Mucosa of descending colon (tissue), 3 donors: ENCODE results near the gene ACCS. TPM values are rescaled to one million over a fixed set of nuclear protein-coding genes. Genes with fewer than 3 reads are reported as not detected.

Experiments
- ATAC-seq: fragments of 200-7000 bp; cut with Tn5 transposase; one replicate; pipeline ENCODE4 v1.9.1; 2020; ENCODE audit warnings: mild to moderate bottlenecking, moderate library complexity
- DNase-seq, 3 donors: peaks; one replicate each; pipeline ENCODE4 v3.0.0-alpha.2; 2020
- H3K36me3 ChIP-seq: fragments of 200-600 bp; one replicate; pipeline ENCODE4 v1.8.0; 2021; ENCODE audit warnings: low read depth, mild to moderate bottlenecking
- H3K4me1 ChIP-seq: fragments of 200-600 bp; one replicate; pipeline ENCODE4 v1.8.0; 2021; ENCODE audit warnings: low read depth, mild to moderate bottlenecking
- H3K4me3 ChIP-seq: fragments of 200-600 bp; one replicate; pipeline ENCODE4 v1.8.0; 2021; ENCODE audit warnings: mild to moderate bottlenecking
- H3K9me3 ChIP-seq: fragments of 200-600 bp; one replicate; pipeline ENCODE4 v1.8.0; 2021; ENCODE audit warnings: mild to moderate bottlenecking
- CTCF ChIP-seq: fragments of 200-600 bp; IDR thresholded peaks from one replicate; pipeline ENCODE4 v1.8.0; 2022; ENCODE audit warnings: antibody characterized with exemption, mild to moderate bottlenecking
- intact Hi-C, 2 donors: fragments of 100-400 bp; cut with DNase I in 1 of 2; cut with micrococcal nuclease in 1 of 2; formaldehyde crosslinking; loops; one replicate each; pipeline versions ENCODE4 v1.11.0 to v1.11.1; 2022; cut with DNase I, micrococcal nuclease
- total RNA-seq, 3 donors: library from RNA; stranded (reverse); fragmentation: NEBNext Ultra II Directional in 2 of 3; extraction: Animal tissue kit (Norgen Biotek cat#: 25700) in 2 of 3; gene quantifications; one replicate each; pipeline versions ENCODE4 v1.2.1 to v1.2.4, GENCODE V29; 2021 to 2023
- donor health status: DM: no; HTN: no; CAD: no; lungs with moderate emphysema.
- donor health status: DM: no; HTN: no; CAD: no.
- donor health status: DM: no; HTN: yes; CAD: no.

Gene ACCS
- total RNA-seq, 3 donors from 2014 or later, result 22.9 to 40.2 (median 30.8) TPM

- H3K9me3 ChIP-seq, result no peaks in the 10 kb centered on the region
- DNase-seq (no peak), ATAC-seq (no peak)
- TF ChIP-seq CTCF, result no peak
- H3K36me3 ChIP-seq, result peaks cover 4% of the 10 kb centered on the region
- H3K4me1 ChIP-seq, result no peaks in the 10 kb centered on the region
- no peak overlapping the region for H3K4me3 ChIP-seq
- intact Hi-C loops, result no loop called here
These were observed 38.6 kb downstream of the ACCS start for GRCh38 chr11:44104481-44105294.

GRCh38 chr11:44108260-44108659, 42.2 kb downstream of the ACCS start:
- no peak overlapping the region for H3K4me3 ChIP-seq
- no peak for TF ChIP-seq CTCF
- ATAC-seq, result no peak
- H3K9me3 ChIP-seq, result no peaks in the 10 kb centered on the region
- H3K36me3 ChIP-seq, result peaks cover 4% of the 10 kb centered on the region
- no peak for DNase-seq
- no peaks in the 10 kb centered on the region for H3K4me1 ChIP-seq
- intact Hi-C loops, result no loop called here

- ATAC-seq (peak; percentile 88), DNase-seq (peak in 2 of 3 donors; percentile 39 to 76)
- Histone ChIP-seq H3K4me3 (no peak overlapping the region), H3K4me1 (no peaks in the 10 kb centered on the region), H3K36me3 (peaks cover 7% of the 10 kb centered on the region), H3K9me3 (no peaks in the 10 kb centered on the region)
- intact Hi-C loops, result no loop called here
- peak; percentile 29 for TF ChIP-seq CTCF
These were observed 44.2 kb downstream of the ACCS start for GRCh38 chr11:44110231-44110679.

DNA sequence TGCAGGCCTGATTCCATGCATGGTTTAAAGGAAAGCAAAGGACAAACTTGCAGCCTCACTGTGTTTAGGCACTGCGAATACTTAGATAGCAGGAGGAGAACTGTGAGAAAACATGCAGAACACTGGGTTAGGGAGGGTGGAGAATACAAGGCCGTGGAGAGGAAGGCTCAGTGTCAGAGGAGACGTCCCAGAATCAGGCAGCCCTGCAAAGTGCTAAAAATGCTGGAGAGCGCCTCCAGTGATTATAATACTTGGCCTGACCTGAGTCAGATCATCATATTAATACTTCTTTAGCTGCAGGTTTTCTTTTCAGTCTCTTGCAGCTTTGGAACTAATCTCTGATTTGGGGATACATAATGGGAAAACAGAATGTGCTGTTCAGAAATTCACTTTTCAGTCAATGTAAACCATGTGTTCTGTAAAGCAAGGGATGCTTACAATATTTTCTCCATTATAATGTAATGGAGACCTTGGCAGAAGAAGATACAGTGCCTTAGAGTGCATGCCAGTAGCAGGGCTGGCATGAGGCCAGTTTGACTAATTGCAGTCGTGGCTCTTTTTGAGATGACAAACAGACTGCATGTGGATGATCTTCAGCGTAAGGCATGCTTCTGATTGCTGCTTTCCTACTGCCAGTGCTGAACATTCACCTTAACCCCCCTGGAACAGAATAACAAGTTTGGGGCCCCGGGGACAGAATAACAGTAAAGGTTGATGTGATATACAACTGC, 46.2 kb downstream of the ACCS start:
- Histone ChIP-seq H3K4me1 (no peaks in the 10 kb centered on the region), H3K4me3 (no peak overlapping the region), H3K9me3 (no peaks in the 10 kb centered on the region), H3K36me3 (peaks cover 8% of the 10 kb centered on the region)
- intact Hi-C loops, result no loop called here
- DNase-seq (peak in 1 of 3 donors; percentile 20), ATAC-seq (no peak)
- no peak for TF ChIP-seq CTCF

- TF ChIP-seq CTCF, result no peak
- Histone ChIP-seq H3K4me3 (no peak overlapping the region), H3K9me3 (no peaks in the 10 kb centered on the region), H3K36me3 (peaks cover 8% of the 10 kb centered on the region), H3K4me1 (no peaks in the 10 kb centered on the region)
- ATAC-seq, result no peak
- intact Hi-C loops, result no loop called here
- no peak for DNase-seq
These were observed 46.9 kb downstream of the ACCS start for GRCh38 chr11:44113018-44113417.
